SK-N-DZ (cell line): ENCODE data around the gene NUDT7.
A peak's percentile ranks its signal among the peaks of the same experiment; 100 is the strongest.

Experiments used
- DNase-seq: peaks from one replicate; pipeline ENCODE4 v3.0.0-alpha.2; 2015; ENCODE audit warnings: low spot score

The NUDT7 gene

GRCh38 chr16:77780378-77780837 is 58.1 kb downstream of the NUDT7 start:
- DNase-seq, result no peak

GRCh38 chr16:77781091-77781490 is 58.8 kb downstream of the NUDT7 start:
- no peak for DNase-seq

GRCh38 chr16:77782694-77783093 is 60.4 kb downstream of the NUDT7 start:
- DNase-seq, result peak; percentile 75

- no peak for DNase-seq
Observed at GRCh38 chr16:77784441-77785372, 62.4 kb downstream of the NUDT7 start.

GRCh38 chr16:77785373-77785764 is 63.1 kb downstream of the NUDT7 start:
- no peak for DNase-seq

GRCh38 chr16:77786186-77786847 is 64.0 kb downstream of the NUDT7 start:
- no peak for DNase-seq

GRCh38 chr16:77787452-77787851 is 65.1 kb downstream of the NUDT7 start:
- no peak for DNase-seq

- DNase-seq, result peak; percentile 79
Observed at GRCh38 chr16:77788181-77789084, 66.1 kb downstream of the NUDT7 start, which contains the start of gene VAT1L. VAT1L (plus strand) TSS chr16:77788564; CDS start chr16:77788683, 119 bp downstream.

GRCh38 chr16:77789085-77790008 is 67.0 kb downstream of the NUDT7 start:
- DNase-seq, result peak; percentile 22

GRCh38 chr16:77790009-77790372 is 67.7 kb downstream of the NUDT7 start:
- peak; percentile 49 for DNase-seq

GRCh38 chr16:77790912-77791311 is 68.6 kb downstream of the NUDT7 start:
- no peak for DNase-seq
